ENCODE results near the gene PATZ1. TPM values are rescaled to one million over a fixed set of nuclear protein-coding genes. Genes with fewer than 3 reads are reported as not detected.
A peak's percentile ranks its signal among the peaks of the same experiment; 100 is the strongest.

The PATZ1 gene
- total and polyA plus RNA-seq, 7 donors: 3.7 to 21.4 (median 17.4) TPM

GRCh38 chr22:31276426-31277167 lies 69.5 kb downstream of the PATZ1 start:
- intact Hi-C loops (cut with DNase I): no loop called here
- no peaks in the 10 kb centered on the region for H3K9me3 ChIP-seq
- no peak overlapping the region for H3K27ac ChIP-seq
- WGBS, 2 donors: 92 to 95% methylated on average over 69 of the region's 69 CpGs
- no peaks in the 10 kb centered on the region for H3K27me3 ChIP-seq
- H3K4me3 ChIP-seq: no peak overlapping the region
- peak; percentile 58 for DNase-seq
- H3K36me3 ChIP-seq: peaks cover 9 to 75% (median 19%) of the 10 kb centered on the region in 4 donors
- TF ChIP-seq EP300 (IDR thresholded peaks at IDR 0.05) (no peak), POLR2A (IDR thresholded peaks at IDR 0.05) (no peak), CTCF (IDR thresholded peaks at IDR 0.05) (no peak)
- peaks cover 0 to 5% (median 0%) of the 10 kb centered on the region in 4 donors for H3K4me1 ChIP-seq

Small RNA genes lying within 50 kb of the gene (small RNA-seq; reads per million reads assigned to genes)
- 0 reads per million in 3 donors for gene RNA5SP496
- gene RNU6-338P: 0 reads per million in 3 donors

Other genes starting within 250 kb of the PATZ1 start
- 1,000 to 10,000 TPM in 3 of 4 donors, 100 to 1,000 TPM in 1; 868 to 1,938 (median 1,638) TPM for gene SELENOM, start 238.8 kb downstream of the PATZ1 start, total RNA-seq
- gene SELENOM, start 238.8 kb downstream of the PATZ1 start, polyA plus RNA-seq: 100 to 1,000 TPM in 2 of 3 donors, 10 to 100 TPM in 1; 40.9 to 192 (median 169) TPM
- 1 to 10 TPM; 1.1 to 2.2 (median 1.8) TPM for gene INPP5J, start 223.4 kb downstream of the PATZ1 start, total RNA-seq
- 10 to 100 TPM; 11.4 to 15.3 (median 12.5) TPM for gene INPP5J, start 223.4 kb downstream of the PATZ1 start, polyA plus RNA-seq
- gene PLA2G3, start 205.8 kb downstream of the PATZ1 start, total RNA-seq: not detected
- gene PLA2G3, start 205.8 kb downstream of the PATZ1 start, polyA plus RNA-seq: 1 to 10 TPM in 1 of 3 donors, not detected in 2; 5.2 TPM
- 10 to 100 TPM; 30.1 to 33.5 (median 31.6) TPM for gene RNF185, start 186.2 kb downstream of the PATZ1 start, total RNA-seq
- gene RNF185, start 186.2 kb downstream of the PATZ1 start, polyA plus RNA-seq: 10 to 100 TPM; 23.4 to 44.9 (median 43.2) TPM
- gene LIMK2, start 134.0 kb downstream of the PATZ1 start, total RNA-seq: 10 to 100 TPM; 10.3 to 20.8 (median 14.0) TPM
- 10 to 100 TPM; 31.9 to 58.7 (median 39.0) TPM for gene LIMK2, start 134.0 kb downstream of the PATZ1 start, polyA plus RNA-seq
- gene PIK3IP1, start 53.9 kb downstream of the PATZ1 start, total RNA-seq: 10 to 100 TPM; 32.4 to 55.0 (median 50.3) TPM
- 10 to 100 TPM in 1 of 3 donors, 1 to 10 TPM in 2; 5.8 to 87.6 (median 6.0) TPM for gene PIK3IP1, start 53.9 kb downstream of the PATZ1 start, polyA plus RNA-seq
- 10 to 100 TPM; 52.9 to 95.1 (median 71.9) TPM for gene DRG1, start 53.3 kb upstream of the PATZ1 start, total RNA-seq
- gene DRG1, start 53.3 kb upstream of the PATZ1 start, polyA plus RNA-seq: 10 to 100 TPM; 35.8 to 42.0 (median 41.4) TPM
- 10 to 100 TPM; 16.6 to 23.8 (median 22.2) TPM for gene EIF4ENIF1, start 143.5 kb upstream of the PATZ1 start, total RNA-seq
- gene EIF4ENIF1, start 143.5 kb upstream of the PATZ1 start, polyA plus RNA-seq: 10 to 100 TPM in 2 of 3 donors, 1 to 10 TPM in 1; 5.5 to 13.5 (median 12.0) TPM
- 10 to 100 TPM; 15.3 to 38.0 (median 27.7) TPM for gene SFI1, start 150.2 kb upstream of the PATZ1 start, total RNA-seq
- gene SFI1, start 150.2 kb upstream of the PATZ1 start, polyA plus RNA-seq: 10 to 100 TPM in 2 of 3 donors, 1 to 10 TPM in 1; 6.5 to 40.9 (median 10.2) TPM